Testis (tissue), 3 donors: ENCODE measurements around the gene CACUL1. TPM values are rescaled to one million over a fixed set of nuclear protein-coding genes. Genes with fewer than 3 reads are reported as not detected.
"Not testable (repeated sequence)": the region's sequence is repeated elsewhere in the genome, so short reads cannot be mapped to it uniquely, and the experiment has no call there.

Experiments
- DNase-seq: peaks from one replicate; pipeline ENCODE4 v3.0.0-alpha.2; 2019
- H3K27ac ChIP-seq, 2 donors: fragments of 200-600 bp; sonication (generic); one replicate each; pipeline ENCODE4 v1.5.1; 2019
- H3K27me3 ChIP-seq: fragments of 200-600 bp; sonication (generic); one replicate; pipeline ENCODE4 v1.5.1; 2019
- H3K36me3 ChIP-seq: fragments of 200-600 bp; sonication (generic); one replicate; pipeline ENCODE4 v1.5.1; 2017; ENCODE audit warnings: low read depth; ENCODE audit errors: missing control alignments
- H3K4me1 ChIP-seq: fragments of 200-600 bp; sonication (generic); one replicate; pipeline ENCODE4 v1.5.1; 2019
- H3K4me3 ChIP-seq, 2 donors: fragments of 200-600 bp; sonication (generic); one replicate each; pipeline ENCODE4 v1.5.1; 2017 to 2019
- H3K9me3 ChIP-seq: fragments of 200-600 bp; sonication (generic); one replicate; pipeline ENCODE4 v1.5.1; 2017
- POLR2A ChIP-seq: fragments of 450-650 bp; IDR thresholded peaks from one replicate; pipeline ENCODE4 v1.6.1; 2017; ENCODE audit warnings: antibody characterized with exemption, mild to moderate bottlenecking, moderate library complexity
- WGBS, 2 donors: methylation state at CpG; one replicate each; pipeline ENCODE4 v1.1.5; 2018; 5-methylcytosine and 5-hydroxymethylcytosine counted together
- intact Hi-C: fragments of 100-400 bp; cut with DNase I; formaldehyde crosslinking; loops from one replicate; pipeline ENCODE4 v1.15.1; 2023; ENCODE audit warnings: low total_unique reads
- polyA plus RNA-seq: library from polyadenylated mRNA; stranded (reverse); fragments of 350-450 nt; fragmentation: Illumina TruSeq; extraction: RNeasy Lipid Tissue Mini Kit (QIAGEN cat#74804); gene quantifications from one replicate; pipeline ENCODE4 v1.2.3, GENCODE V29; 2014; ENCODE audit warnings: low read depth, low replicate concordance; ENCODE audit not compliant: insufficient read depth
- total RNA-seq, 2 donors: library from RNA; depleted of rRNA; stranded (reverse); fragments of >200 nt; gene quantifications; one replicate each; pipeline ENCODE4 v1.2.3, GENCODE V29; 2016
- TF ChIP-seq, protein P1 (sequence below), 3 experiments: fragments of 450-650 bp in 2 of 3; fragments of 200-600 bp in 1 of 3; sonication (generic) in 1 of 3; IDR thresholded peaks; one replicate each; pipeline ENCODE4 v1.5.1; 2016 to 2019; ENCODE audit warnings: antibody characterized with exemption in 3 of 3, mild to moderate bottlenecking in 2 of 3, moderate library complexity in 1 of 3

CACUL1 gene
- total and polyA plus RNA-seq, 3 donors from 2014 or later, result 60.1 to 72.0 (median 62.6) TPM

DNA sequence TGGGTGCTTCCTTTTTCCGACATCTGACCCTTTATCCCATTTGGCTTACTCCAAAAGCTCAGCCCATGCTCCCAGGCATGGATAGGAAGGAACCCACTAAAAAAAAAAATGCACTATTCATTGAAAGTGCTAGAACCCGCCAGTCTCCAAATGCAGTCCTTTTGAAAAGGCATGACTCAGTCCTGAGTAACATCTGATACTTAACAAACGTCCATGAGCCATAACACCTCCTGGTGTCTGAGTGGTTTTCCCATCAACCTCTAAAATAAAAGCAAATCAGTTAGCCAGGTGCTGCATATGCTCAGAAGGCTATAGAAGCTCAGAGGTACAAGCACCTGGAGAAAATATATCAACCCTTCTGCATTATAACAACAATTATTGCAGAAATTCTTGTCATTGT is 45.0 kb upstream of the CACUL1 start:
- Histone ChIP-seq H3K9me3 (no peaks in the 10 kb centered on the region), H3K36me3 (no peaks in the 10 kb centered on the region), H3K27ac (no peak overlapping the region), H3K27me3 (no peaks in the 10 kb centered on the region), H3K4me3 (no peak overlapping the region), H3K4me1 (no peaks in the 10 kb centered on the region)
- no peak for DNase-seq
- TF ChIP-seq, protein P1, sequence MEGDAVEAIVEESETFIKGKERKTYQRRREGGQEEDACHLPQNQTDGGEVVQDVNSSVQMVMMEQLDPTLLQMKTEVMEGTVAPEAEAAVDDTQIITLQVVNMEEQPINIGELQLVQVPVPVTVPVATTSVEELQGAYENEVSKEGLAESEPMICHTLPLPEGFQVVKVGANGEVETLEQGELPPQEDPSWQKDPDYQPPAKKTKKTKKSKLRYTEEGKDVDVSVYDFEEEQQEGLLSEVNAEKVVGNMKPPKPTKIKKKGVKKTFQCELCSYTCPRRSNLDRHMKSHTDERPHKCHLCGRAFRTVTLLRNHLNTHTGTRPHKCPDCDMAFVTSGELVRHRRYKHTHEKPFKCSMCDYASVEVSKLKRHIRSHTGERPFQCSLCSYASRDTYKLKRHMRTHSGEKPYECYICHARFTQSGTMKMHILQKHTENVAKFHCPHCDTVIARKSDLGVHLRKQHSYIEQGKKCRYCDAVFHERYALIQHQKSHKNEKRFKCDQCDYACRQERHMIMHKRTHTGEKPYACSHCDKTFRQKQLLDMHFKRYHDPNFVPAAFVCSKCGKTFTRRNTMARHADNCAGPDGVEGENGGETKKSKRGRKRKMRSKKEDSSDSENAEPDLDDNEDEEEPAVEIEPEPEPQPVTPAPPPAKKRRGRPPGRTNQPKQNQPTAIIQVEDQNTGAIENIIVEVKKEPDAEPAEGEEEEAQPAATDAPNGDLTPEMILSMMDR (IDR thresholded peaks at IDR 0.05), result no peak
- intact Hi-C loops, result no loop called here
- WGBS, 2 donors, result 75 to 84% methylated on average over 3 of the region's 3 CpGs

DNA sequence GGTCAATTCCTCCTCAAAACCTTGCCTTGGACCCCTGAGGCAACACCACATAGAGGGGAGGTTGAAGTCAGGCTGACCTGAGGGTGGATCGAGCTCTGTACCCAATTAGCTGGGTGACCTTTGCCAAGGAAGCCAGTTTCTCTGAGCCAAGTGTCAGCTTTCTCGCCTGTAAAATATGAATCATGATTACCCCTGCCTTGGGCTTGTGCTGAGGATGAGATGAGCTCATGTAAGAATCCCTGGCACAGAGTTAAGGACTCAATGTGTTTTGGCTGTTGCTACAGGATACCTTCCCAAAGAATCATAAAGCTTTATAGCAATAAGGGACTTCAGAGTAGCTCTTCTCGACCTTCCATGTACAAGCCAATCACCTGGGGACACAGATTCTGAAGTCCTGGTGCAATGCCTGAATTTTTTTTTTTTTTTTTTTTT is 43.5 kb upstream of the CACUL1 start:
- Histone ChIP-seq H3K27ac (no peak overlapping the region), H3K9me3 (no peaks in the 10 kb centered on the region), H3K4me1 (no peaks in the 10 kb centered on the region), H3K36me3 (no peaks in the 10 kb centered on the region), H3K27me3 (no peaks in the 10 kb centered on the region), H3K4me3 (no peak overlapping the region)
- intact Hi-C loops, result no loop called here
- no peak for DNase-seq
- TF ChIP-seq POLR2A, result no peak
- TF ChIP-seq, protein P1 (IDR thresholded peaks at IDR 0.05), result no peak
- WGBS, 2 donors, result 28 to 41% methylated on average over 3 of the region's 3 CpGs

DNA sequence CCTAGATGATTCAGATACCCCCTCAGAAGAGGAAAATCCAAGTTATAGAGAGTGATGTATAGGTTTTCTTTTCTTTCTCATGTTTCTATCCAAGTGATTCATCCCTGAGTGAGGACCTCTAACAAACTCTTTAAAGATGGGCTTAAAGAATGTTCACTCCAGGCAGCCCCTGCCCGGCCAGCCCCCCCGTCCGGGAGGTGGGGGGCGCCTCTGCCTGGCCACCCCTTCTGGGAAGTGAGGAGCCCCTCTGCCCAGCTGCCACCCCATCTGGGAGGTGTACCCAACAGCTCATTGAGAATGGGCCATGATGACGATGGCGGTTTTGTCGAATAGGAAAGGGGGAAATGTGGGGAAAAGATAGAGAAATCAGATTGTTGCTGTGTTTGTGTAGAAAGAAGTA is 40.2 kb upstream of the CACUL1 start:
- H3K9me3 ChIP-seq, H3K4me1 ChIP-seq, H3K36me3 ChIP-seq, H3K27me3 ChIP-seq, DNase-seq, H3K4me3 ChIP-seq, intact Hi-C loops, H3K27ac ChIP-seq: not testable (repeated sequence)
- WGBS, 2 donors, result 96% methylated on average over 7 of the region's 7 CpGs

DNA sequence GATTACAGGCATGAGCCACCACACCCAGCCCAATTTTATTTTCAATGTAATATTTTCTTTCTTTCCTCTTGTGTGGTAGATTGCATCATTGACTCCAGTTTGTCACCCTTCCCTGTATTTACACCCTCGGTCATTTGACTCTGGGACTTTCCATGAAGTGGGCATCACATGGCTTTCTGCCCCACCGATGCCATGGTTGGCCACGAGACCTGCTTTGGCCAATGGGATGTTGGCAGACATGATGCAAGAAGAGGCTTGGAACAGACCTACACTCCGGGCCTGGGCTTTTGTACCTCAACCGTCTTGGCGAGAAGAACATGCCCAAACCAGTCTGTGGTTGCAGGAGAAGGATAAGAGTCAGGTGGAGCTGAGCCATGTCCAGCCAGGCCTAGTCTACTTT is 38.8 kb upstream of the CACUL1 start:
- no peaks in the 10 kb centered on the region for H3K36me3 ChIP-seq

DNA sequence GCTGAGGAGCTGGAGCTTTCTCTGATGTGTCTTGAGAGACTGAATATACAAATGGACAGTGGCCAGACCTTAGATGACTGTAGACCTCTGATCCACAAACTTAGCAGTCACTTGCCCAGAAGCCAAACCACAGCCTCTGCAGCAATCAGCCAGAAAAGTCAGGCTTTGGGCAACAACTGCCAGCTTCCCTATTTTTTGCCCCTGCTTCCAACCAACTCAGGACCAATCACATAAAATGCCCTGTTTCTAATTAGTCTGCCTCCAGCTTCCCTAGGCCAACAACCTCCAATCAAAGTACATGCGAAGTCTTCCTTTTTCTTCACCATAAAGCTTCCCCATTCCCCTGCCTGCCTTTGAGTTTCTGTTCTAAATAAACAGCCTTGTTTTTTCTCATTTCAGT is 37.8 kb upstream of the CACUL1 start:
- H3K4me3 ChIP-seq, result no peak overlapping the region
- no peak overlapping the region for H3K27ac ChIP-seq
- no peaks in the 10 kb centered on the region for H3K9me3 ChIP-seq
- no peaks in the 10 kb centered on the region for H3K4me1 ChIP-seq
- no peak for DNase-seq
- WGBS, 2 donors, result 89 to 95% methylated on average over 1 of the region's 1 CpG
- H3K36me3 ChIP-seq, result no peaks in the 10 kb centered on the region
- no peaks in the 10 kb centered on the region for H3K27me3 ChIP-seq
- TF ChIP-seq, protein P1 (IDR thresholded peaks at IDR 0.05), result no peak
- TF ChIP-seq POLR2A, result no peak
- intact Hi-C loops, result no loop called here

More for the DNA sequence above, 38.8 kb upstream of the CACUL1 start:
- no peak for TF ChIP-seq POLR2A
- TF ChIP-seq, protein P1 (IDR thresholded peaks at IDR 0.05), result no peak
- intact Hi-C loops, result no loop called here
- no peaks in the 10 kb centered on the region for H3K4me1 ChIP-seq
- H3K27ac ChIP-seq, result no peak overlapping the region
- 85 to 92% methylated on average over 6 of the region's 6 CpGs for WGBS, 2 donors
- H3K9me3 ChIP-seq, result no peaks in the 10 kb centered on the region
- DNase-seq, result no peak
- no peaks in the 10 kb centered on the region for H3K27me3 ChIP-seq
- H3K4me3 ChIP-seq, result no peak overlapping the region
